ENCODE measurements around the gene STX5. TPM values are rescaled to one million over a fixed set of nuclear protein-coding genes. Genes with fewer than 3 reads are reported as not detected.

The STX5 gene, protein sequence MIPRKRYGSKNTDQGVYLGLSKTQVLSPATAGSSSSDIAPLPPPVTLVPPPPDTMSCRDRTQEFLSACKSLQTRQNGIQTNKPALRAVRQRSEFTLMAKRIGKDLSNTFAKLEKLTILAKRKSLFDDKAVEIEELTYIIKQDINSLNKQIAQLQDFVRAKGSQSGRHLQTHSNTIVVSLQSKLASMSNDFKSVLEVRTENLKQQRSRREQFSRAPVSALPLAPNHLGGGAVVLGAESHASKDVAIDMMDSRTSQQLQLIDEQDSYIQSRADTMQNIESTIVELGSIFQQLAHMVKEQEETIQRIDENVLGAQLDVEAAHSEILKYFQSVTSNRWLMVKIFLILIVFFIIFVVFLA
- total RNA-seq: 40.9 TPM
- long read RNA-seq, transcript STX5-201 (11 exons, 1,794 nt): major isoform, 32 of 54 reads
- long read RNA-seq, partial matches to known transcripts: 13 of 54 reads
- long read RNA-seq, other reads (novel, unspliced or antisense): 4 of 54 reads

DNA sequence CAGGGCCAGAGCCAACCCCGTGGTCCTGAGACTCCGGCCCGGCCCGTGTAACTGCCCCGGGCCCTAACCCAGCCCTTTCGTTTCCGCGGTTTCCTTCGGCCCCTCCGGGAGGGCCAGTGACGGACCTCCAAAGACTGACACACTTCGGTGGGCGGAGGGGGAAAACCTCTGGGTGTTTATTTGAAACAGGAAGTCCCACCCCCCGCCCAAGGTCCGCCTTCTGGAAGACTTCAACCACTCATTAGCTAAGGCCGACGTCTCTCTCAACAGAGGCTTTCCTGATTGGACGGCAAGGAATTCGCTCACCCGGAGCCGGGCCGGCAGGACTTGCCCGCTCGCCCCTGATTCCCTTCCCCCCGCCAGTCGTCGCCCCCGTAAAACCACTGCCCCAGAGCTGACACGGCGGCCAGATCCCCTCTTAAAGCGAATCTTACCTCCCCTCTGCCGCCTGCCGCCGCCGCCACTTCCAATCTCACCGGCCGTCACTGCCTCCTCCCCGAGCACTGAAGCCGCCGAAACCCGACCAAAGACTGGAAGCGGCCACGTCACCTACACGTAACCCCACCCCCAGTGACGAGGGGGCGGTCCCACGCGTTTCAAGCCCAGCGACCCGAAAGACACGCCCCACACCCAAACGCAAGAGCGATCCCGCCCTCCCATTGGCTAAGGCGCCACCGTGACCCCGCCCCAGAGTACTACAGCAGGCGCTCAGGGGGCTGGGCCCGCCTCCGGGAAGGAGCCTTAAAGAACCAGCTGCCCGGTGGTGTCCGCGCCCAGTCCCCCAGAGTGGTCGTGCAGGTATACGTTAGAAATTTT lies at the start of gene STX5:
Gene STX5, minus strand, starts transcription at position 532 of the 816 bp plus-strand sequence. CDS start 808 bp downstream, outside the sequence.
- H3K27ac ChIP-seq: peak within 1 kb of the TSS; percentile 96
- H3K4me1 ChIP-seq: peaks cover 15% of the 10 kb centered on the region
- H3K36me3 ChIP-seq: peaks cover 58% of the 10 kb centered on the region
- ATAC-seq: peak; percentile 98
- TF ChIP-seq, protein P1, sequence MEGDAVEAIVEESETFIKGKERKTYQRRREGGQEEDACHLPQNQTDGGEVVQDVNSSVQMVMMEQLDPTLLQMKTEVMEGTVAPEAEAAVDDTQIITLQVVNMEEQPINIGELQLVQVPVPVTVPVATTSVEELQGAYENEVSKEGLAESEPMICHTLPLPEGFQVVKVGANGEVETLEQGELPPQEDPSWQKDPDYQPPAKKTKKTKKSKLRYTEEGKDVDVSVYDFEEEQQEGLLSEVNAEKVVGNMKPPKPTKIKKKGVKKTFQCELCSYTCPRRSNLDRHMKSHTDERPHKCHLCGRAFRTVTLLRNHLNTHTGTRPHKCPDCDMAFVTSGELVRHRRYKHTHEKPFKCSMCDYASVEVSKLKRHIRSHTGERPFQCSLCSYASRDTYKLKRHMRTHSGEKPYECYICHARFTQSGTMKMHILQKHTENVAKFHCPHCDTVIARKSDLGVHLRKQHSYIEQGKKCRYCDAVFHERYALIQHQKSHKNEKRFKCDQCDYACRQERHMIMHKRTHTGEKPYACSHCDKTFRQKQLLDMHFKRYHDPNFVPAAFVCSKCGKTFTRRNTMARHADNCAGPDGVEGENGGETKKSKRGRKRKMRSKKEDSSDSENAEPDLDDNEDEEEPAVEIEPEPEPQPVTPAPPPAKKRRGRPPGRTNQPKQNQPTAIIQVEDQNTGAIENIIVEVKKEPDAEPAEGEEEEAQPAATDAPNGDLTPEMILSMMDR (IDR thresholded peaks at IDR 0.05): no peak
- H3K27me3 ChIP-seq: no peaks in the 10 kb centered on the region
- intact Hi-C loops (cut with DNase I): no loop called here
- H3K4me3 ChIP-seq: peak within 1 kb of the TSS; percentile 74
- DNase-seq: peak; percentile 100
- no peaks in the 10 kb centered on the region for H3K9me3 ChIP-seq

DNA sequence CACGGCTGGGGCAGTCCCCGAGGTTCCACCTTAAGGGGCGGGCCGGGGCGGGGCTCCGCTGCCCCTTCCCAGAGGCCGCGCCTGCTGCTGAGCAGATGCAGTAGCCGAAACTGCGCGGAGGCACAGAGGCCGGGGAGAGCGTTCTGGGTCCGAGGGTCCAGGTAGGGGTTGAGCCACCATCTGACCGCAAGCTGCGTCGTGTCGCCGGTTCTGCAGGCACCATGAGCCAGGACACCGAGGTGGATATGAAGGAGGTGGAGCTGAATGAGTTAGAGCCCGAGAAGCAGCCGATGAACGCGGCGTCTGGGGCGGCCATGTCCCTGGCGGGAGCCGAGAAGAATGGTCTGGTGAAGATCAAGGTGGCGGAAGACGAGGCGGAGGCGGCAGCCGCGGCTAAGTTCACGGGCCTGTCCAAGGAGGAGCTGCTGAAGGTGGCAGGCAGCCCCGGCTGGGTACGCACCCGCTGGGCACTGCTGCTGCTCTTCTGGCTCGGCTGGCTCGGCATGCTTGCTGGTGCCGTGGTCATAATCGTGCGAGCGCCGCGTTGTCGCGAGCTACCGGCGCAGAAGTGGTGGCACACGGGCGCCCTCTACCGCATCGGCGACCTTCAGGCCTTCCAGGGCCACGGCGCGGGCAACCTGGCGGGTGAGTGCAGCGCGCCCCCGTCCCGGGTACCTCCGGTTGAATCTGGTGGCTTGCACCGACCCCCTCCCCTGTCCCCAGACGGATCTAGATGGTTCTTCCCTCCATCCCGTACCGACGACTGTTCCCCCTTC lies 49.1 kb upstream of the STX5 start, which contains the start of gene SLC3A2:
Gene SLC3A2, plus strand, starts transcription at position 94 of the 776 bp plus-strand sequence. Its CDS starts 128 bp downstream, at position 222.
- TF ChIP-seq, protein P1 (IDR thresholded peaks at IDR 0.05): peak; percentile 75
- Histone ChIP-seq H3K9me3 (no peaks in the 10 kb centered on the region), H3K4me3 (peak within 1 kb of the TSS; percentile 87), H3K27me3 (no peaks in the 10 kb centered on the region), H3K27ac (peak within 1 kb of the TSS; percentile 100), H3K36me3 (peaks cover 36% of the 10 kb centered on the region), H3K4me1 (peaks cover 43% of the 10 kb centered on the region)
- DNase-seq: peak; percentile 96
- intact Hi-C loops (cut with DNase I): no loop called here
- ATAC-seq: peak; percentile 90

DNA sequence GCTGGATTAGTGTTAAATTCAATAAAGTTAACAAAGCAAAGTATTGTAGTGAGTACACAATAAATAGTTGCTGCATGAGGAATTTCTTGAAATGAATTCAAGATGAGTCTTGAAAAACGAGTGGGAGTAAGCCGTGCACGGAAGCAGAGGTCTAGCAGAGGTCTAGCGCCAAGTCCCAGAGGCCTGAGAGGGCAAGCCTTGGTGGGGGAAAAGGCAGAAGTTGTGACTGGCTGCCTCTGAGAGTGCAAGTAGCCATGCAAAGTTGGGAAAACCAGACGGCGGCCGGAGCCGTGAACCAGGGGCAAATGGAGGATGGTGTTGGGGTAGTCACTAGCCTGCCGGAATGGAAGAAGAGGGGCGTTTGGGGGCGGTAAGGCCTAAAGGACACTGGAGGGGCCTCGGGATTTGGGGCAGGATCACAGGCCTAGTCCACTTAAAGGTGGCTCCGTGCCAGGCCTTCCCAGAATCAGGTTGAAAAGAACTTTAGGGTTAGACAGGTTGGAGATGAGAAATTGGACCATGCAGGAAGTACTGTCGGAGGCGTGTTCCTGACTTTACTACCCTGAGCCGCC lies 48.5 kb upstream of the STX5 start:
- DNase-seq (no peak), ATAC-seq (peak; percentile 42)
- Histone ChIP-seq H3K36me3 (peaks cover 29% of the 10 kb centered on the region), H3K4me1 (peaks cover 39% of the 10 kb centered on the region), H3K27me3 (no peaks in the 10 kb centered on the region), H3K9me3 (no peaks in the 10 kb centered on the region), H3K27ac (peak overlapping the region; percentile 100), H3K4me3 (peak overlapping the region; percentile 87)
- TF ChIP-seq, protein P1 (IDR thresholded peaks at IDR 0.05): no peak
- intact Hi-C loops (cut with DNase I): no loop called here

DNA sequence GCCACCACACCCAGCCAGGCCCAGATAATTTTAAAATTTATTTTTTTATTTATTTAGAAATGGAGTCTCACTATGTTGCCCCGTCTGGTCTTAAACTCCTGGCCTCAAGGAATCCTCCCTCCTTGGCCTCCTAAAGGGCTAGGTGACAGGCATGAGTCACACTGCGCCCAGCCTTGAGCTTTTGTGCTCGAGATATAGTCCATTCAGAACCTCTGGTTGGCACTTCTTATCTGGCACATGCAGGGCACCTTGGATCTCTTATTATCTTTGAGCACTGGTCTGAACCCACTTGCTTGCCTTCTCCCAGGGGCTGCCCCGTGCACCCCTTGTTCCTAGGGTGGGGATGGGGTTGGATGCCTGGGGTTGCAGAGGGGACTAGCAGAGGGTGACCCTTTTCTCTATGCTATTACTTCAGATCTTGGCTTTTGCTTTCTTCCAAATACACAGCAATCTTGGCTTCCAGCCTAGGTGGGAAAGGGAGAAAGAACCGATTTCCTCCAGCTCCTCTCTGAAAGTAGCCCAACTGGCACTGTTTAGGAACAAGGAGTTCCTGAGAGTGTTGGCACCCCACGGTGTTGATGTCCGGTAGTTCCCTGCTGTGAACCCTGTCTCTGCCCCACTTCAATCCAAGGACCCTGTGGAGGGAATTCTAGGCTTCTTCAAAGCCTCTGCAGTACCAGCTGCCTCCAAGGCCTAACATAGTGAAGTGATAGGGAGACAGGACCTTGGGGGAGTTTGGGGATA lies 47.6 kb upstream of the STX5 start:
- no peak for ATAC-seq
- H3K4me3 ChIP-seq: peak overlapping the region; percentile 87

More for the DNA sequence above, 47.6 kb upstream of the STX5 start:
- Histone ChIP-seq H3K27ac (peak overlapping the region; percentile 100), H3K9me3 (no peaks in the 10 kb centered on the region), H3K36me3 (peaks cover 20% of the 10 kb centered on the region), H3K27me3 (no peaks in the 10 kb centered on the region), H3K4me1 (peaks cover 29% of the 10 kb centered on the region)
- TF ChIP-seq, protein P1 (IDR thresholded peaks at IDR 0.05): no peak
- no peak for DNase-seq
- intact Hi-C loops (cut with DNase I): no loop called here
